ENCODE data around the gene HOXD1. TPM values are rescaled to one million over a fixed set of nuclear protein-coding genes. Genes with fewer than 3 reads are reported as not detected.

Gene HOXD1
- total and polyA plus RNA-seq, 2 donors (not counting 3 experiments of a cell fraction or from before 2014, with no cell fraction given), result 6.6 to 10.4 TPM

DNA sequence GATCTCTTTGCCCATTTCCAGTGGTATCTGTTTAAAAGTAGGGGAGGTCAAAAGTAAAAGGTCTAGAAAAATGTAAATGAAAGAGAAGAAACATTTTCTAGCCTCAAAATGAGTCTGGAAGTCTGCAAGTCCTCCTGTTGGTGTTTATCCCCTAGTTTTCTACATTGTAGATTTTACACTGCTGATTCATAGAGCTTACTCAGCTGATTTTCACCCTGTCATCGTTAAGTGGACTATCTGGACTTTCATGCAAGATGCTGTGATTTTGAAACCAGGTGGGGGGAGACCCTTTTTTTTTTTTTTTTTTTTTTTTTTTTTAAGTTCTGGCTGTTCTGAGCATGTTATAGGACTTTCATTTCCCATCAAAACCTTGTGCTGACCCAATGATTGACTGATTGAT is 21.1 kb upstream of the HOXD1 start:
- POLR2A ChIA-PET, result no interaction called here
- peaks cover 5 to 15% of the 10 kb centered on the region in 2 experiments for H3K27me3 ChIP-seq (ENCODE audit: control insufficient read depth in 2 of 2, insufficient read depth in 2 of 2, low read length in 2 of 2)

More for the DNA sequence above, 21.1 kb upstream of the HOXD1 start:
- CTCF ChIA-PET, result interaction anchor here (2.5 to 2.6 kb wide), 2 partner anchors 288 to 387 kb away, joined by 11 to 12 read pairs; no protein-coding TSS in a partner anchor
- H3K36me3 ChIP-seq (ENCODE audit: control insufficient read depth in 2 of 2, extremely low read depth in 1 of 2, insufficient read depth in 2 of 2, low read length in 2 of 2), result no peaks in the 10 kb centered on the region
- DNase-seq (ENCODE audit: low read depth, low spot score), result no peak
- FAIRE-seq, result no peak
- TF ChIP-seq GATA2 (IDR thresholded peaks at IDR 0.05; ENCODE audit: insufficient read depth, insufficient read length, low read depth, low read length) (no peak), POLR2AphosphoS5 (IDR thresholded peaks at IDR 0.05; ENCODE audit: insufficient read depth, low read depth, low read length) (no peak), JUN (IDR thresholded peaks at IDR 0.05; ENCODE audit: borderline replicate concordance, insufficient read depth, insufficient read length, low read depth) (no peak), FOS (IDR thresholded peaks at IDR 0.05; ENCODE audit: borderline replicate concordance, insufficient read depth, low read length) (no peak), MYC (IDR thresholded peaks at IDR 0.05; ENCODE audit: low read depth, low read length) (no peak), EZH2 (IDR thresholded peaks at IDR 0.05; ENCODE audit: borderline replicate concordance, low read depth, low read length, severe bottlenecking) (no peak), CTCF (IDR thresholded peaks at IDR 0.05; ENCODE audit: extremely low read depth in 1 of 2, insufficient read depth in 1 of 2, low read depth in 1 of 2, low read length in 2 of 2) (no peak)
- TF ChIP-seq, protein P1, sequence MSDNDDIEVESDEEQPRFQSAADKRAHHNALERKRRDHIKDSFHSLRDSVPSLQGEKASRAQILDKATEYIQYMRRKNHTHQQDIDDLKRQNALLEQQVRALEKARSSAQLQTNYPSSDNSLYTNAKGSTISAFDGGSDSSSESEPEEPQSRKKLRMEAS (IDR thresholded peaks at IDR 0.05; ENCODE audit: insufficient read depth, insufficient read length), result no peak
- no peaks in the 10 kb centered on the region for H3K9me1 ChIP-seq (replicated peaks; ENCODE audit: control insufficient read depth, extremely low read depth, insufficient read depth, low read length)
- H4K20me1 ChIP-seq (replicated peaks; ENCODE audit: control insufficient read depth, extremely low read depth, insufficient read depth, low read length), result no peaks in the 10 kb centered on the region
- BruUV-seq (replicated peaks), result no TSS peak
- intact Hi-C loops (cut with micrococcal nuclease), result no loop called here
- H3K79me2 ChIP-seq (ENCODE audit: control insufficient read depth, insufficient read depth, low read length), result no peaks in the 10 kb centered on the region
- dilution Hi-C loops (cut with MboI; ENCODE audit: extremely low pct_ligation_motif_present, low sequenced_read_pairs), result no loop called here
- H3K9ac ChIP-seq (replicated peaks; ENCODE audit: extremely low read depth, insufficient read depth, low read length), result no peak overlapping the region
- no peak overlapping the region for H3K4me3 ChIP-seq (replicated peaks in 1 of 3; ENCODE audit: insufficient read depth in 1 of 3, low read depth in 1 of 3, low read length in 3 of 3)
- no peaks in the 10 kb centered on the region for H3K9me3 ChIP-seq (replicated peaks; ENCODE audit: control insufficient read depth, insufficient read depth, low read length)
- no peak overlapping the region for H3K27ac ChIP-seq (ENCODE audit: insufficient read depth, low read depth, low read length)
- H2AFZ ChIP-seq (ENCODE audit: low read depth, low read length), result no peak overlapping the region
- H3K4me1 ChIP-seq (ENCODE audit: control insufficient read depth, extremely low read depth, insufficient read depth, low read length), result peaks cover 3% of the 10 kb centered on the region
- H3K4me2 ChIP-seq (ENCODE audit: insufficient read depth, low read length), result no peak overlapping the region

Measured in endothelial cell of umbilical vein (primary cell).